ENCODE data around the gene WAS. TPM values are rescaled to one million over a fixed set of nuclear protein-coding genes. Genes with fewer than 3 reads are reported as not detected.
"Not testable (repeated sequence)": the region's sequence is repeated elsewhere in the genome, so short reads cannot be mapped to it uniquely, and the experiment has no call there.

WAS gene
- total RNA-seq, 1 experiment from 2014 or later, result 0.69 TPM

DNA sequence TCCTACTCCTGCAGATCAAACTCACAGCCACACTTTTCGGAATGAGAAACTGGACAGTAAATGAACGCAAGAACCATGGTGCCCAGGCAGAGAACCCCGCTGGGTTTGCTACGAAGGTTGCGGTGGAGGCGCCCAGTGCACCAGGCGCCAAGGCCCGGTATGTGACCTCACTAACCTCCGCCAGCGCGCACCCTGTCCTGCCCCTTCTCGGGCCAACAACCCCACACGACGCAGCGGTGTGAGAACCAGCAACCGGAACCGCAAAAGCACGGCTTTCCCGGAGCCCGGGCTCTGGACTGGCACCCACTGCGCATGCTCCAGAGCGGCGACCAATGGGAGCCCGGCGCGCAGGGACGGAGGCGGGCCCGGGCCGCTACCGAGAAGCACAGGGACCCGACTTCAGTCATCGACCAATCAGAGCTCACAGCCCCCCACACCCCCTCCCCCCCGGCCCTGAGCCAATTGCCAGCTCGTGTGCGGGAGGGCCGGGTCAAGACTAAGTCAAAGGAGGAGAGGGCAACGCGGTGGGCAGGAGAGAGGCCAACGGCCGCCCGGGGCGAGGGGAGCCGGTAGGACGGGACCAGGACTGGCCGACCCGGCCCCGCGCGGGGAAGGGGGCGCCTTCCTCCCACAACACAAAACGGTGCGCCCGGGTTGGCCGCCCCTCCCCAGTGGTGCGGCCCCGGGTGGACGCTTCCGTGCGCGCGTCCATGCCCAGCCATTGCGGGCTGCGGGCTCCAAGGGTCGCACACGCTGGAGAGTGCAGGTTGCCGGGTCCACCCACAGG is 7.3 kb upstream of the WAS start:
- Histone ChIP-seq H3K4me3 (ENCODE audit: insufficient read depth, low read depth, low read length) (peak overlapping the region; percentile 74), H3K27me3 (ENCODE audit: control insufficient read depth, insufficient read depth, low read length) (no peaks in the 10 kb centered on the region), H3K36me3 (replicated peaks; ENCODE audit: control insufficient read depth, insufficient read depth, low read length) (no peaks in the 10 kb centered on the region)
- peak; percentile 98 for DNase-seq

DNA sequence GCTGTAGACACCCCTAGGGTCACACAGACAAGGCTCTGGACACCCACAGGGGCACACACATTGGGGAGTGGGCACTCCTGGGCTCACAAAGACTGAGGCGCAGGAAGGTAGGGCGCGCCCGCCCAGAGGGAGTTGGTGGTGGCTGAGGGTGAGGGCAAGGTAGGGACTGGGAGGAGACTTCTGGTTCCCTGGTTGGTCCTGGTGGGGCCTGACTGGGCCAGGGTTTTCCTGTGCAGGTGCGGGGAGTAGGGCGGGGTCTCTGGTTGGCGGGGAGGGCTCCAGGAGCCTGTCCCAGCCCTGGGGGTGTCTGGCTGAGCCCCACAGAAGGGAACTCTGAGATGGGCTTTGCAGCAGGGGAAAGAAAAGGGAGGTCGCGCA is 6.7 kb upstream of the WAS start:
- no peaks in the 10 kb centered on the region for H3K36me3 ChIP-seq (replicated peaks; ENCODE audit: control insufficient read depth, insufficient read depth, low read length)
- H3K4me3 ChIP-seq (ENCODE audit: insufficient read depth, low read depth, low read length), result peak overlapping the region; percentile 74
- DNase-seq, result peak; percentile 65
- no peaks in the 10 kb centered on the region for H3K27me3 ChIP-seq (ENCODE audit: control insufficient read depth, insufficient read depth, low read length)

DNA sequence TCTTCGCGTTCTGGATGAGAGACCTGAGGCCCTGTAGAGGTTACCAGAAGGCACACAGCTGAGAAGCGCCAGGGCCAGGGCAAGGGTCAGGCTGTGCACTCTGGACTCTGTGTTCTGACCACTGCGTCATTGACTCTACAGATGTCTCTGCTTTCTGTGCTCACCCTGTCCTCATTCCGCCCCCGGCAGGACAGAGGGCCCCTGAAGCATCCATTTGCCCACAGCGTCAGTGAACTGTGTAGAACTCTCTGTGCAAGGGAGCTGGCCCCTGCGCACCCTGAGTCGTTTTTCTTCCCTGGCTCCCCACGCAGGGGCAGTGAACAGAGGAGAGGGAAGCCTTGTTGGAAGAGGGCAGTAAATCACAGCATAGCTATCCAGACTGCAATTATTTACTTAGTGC is 6.1 kb upstream of the WAS start:
- Histone ChIP-seq H3K27me3 (ENCODE audit: control insufficient read depth, insufficient read depth, low read length) (no peaks in the 10 kb centered on the region), H3K36me3 (replicated peaks; ENCODE audit: control insufficient read depth, insufficient read depth, low read length) (no peaks in the 10 kb centered on the region), H3K4me3 (ENCODE audit: insufficient read depth, low read depth, low read length) (no peak overlapping the region)
- no peak for DNase-seq

DNA sequence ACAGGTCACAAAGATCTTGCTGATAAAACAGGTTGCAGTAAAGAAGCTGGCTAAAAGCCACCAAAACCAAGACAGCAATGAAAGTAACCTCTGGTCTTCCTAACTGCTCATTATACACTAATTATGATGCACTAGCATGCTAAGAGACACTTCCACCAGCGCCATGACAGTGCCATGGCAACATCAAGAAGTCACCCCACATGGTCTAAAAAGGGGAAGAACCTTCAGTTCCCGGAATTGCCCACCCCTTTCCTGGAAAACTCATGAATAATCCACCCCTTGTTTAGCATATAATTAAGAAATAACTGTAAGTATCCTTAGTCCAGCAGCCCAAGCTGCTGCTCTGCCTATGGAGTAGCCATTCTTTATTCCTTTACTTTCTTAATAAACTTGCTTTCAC is 3.1 kb upstream of the WAS start:
- not testable (repeated sequence) for H3K27me3 ChIP-seq (ENCODE audit: control insufficient read depth, insufficient read depth, low read length); H3K36me3 ChIP-seq (replicated peaks; ENCODE audit: control insufficient read depth, insufficient read depth, low read length); DNase-seq; H3K4me3 ChIP-seq (ENCODE audit: insufficient read depth, low read depth, low read length)

DNA sequence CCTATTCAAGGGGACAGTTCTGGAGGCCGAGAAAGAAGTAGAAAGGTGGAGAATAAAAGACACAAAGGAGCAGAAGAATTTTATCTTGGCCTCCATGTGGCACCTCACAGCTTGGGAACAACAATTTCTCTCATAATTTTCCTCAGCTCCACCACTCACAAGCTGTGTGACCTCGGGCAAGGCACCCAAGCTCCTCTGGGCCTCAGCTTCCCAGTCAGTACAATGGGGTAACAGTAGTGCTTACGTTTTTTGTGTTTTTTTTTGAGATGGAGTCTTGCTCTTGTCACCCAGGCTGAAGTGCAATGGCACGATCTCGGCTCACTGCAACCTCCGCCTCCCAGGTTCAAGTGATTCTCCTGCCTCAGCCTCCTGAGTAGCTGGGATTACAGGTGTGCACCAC is 2.7 kb upstream of the WAS start:
- not testable (repeated sequence) for H3K27me3 ChIP-seq (ENCODE audit: control insufficient read depth, insufficient read depth, low read length); H3K36me3 ChIP-seq (replicated peaks; ENCODE audit: control insufficient read depth, insufficient read depth, low read length); DNase-seq; H3K4me3 ChIP-seq (ENCODE audit: insufficient read depth, low read depth, low read length)

DNA sequence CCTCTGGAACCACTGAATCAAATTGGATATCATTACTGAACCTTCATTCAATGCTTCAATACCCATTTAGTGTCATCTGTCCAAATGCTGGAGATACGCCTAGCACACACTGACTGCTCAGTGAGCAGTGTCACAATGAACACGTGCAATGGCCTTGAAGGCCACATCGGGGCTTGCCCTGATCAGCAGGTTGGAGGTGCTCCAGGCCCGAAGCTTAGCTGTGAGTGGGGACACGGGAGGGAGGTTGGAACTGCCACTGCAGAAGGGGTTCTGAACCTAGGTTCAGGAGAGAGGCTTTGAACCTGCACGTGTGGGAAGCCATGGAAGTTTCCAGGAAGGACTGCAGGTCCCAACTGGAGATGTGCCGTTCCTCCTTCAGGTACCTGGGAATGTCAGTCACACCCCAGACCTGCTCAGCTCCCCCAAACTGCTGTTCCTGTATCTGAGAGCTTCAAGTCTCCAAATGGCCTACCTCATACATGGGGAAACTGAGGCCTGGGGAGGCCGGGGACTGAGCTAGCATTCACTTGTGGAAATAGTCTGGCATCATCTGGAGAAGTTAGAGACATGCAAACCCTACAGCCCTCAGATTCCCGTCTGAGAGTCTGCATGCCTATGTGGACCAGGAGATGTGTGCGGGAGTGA is 1.9 kb upstream of the WAS start:
- no peak for DNase-seq
- H3K4me3 ChIP-seq (ENCODE audit: insufficient read depth, low read depth, low read length), result no peak overlapping the region
- no peaks in the 10 kb centered on the region for H3K27me3 ChIP-seq (ENCODE audit: control insufficient read depth, insufficient read depth, low read length)
- H3K36me3 ChIP-seq (replicated peaks; ENCODE audit: control insufficient read depth, insufficient read depth, low read length), result no peaks in the 10 kb centered on the region

DNA sequence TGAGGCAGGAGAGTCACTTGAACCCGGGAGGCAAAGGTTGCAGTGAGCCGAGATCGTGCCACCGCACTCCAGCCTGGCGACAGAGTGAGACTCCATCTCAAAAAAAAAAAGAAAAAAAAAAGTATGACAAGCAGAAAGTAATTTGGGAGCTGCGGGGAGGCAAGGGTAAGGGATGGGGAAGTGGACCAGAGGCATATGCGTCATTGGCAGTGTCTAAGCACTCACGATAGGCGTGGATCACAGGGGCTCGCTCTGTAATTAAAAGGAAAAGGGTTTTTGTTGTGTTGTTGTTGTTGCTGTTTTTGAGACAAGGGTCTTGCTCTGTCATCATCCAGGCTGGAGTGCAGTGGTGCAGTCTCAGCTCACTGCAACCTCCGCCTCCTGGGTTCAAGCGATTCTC is 804 bp upstream of the WAS start:
- not testable (repeated sequence) for H3K27me3 ChIP-seq (ENCODE audit: control insufficient read depth, insufficient read depth, low read length); H3K4me3 ChIP-seq (ENCODE audit: insufficient read depth, low read depth, low read length); DNase-seq; H3K36me3 ChIP-seq (replicated peaks; ENCODE audit: control insufficient read depth, insufficient read depth, low read length)

DNA sequence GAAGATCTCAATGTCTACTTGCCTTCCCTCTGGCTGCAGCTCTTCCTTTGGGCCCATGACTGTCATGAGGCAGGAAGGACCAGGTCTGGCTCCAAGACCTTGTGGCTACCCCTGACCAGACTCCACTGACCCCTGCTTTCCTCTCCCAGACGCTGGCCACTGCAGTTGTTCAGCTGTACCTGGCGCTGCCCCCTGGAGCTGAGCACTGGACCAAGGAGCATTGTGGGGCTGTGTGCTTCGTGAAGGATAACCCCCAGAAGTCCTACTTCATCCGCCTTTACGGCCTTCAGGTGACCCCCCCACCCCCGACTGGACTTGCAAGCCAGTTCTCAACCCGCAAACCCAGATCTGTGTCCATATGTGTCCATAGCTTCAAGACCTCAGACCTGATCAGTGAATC is 535 bp downstream of the WAS start:
- Histone ChIP-seq H3K4me3 (ENCODE audit: insufficient read depth, low read depth, low read length) (no peak overlapping the region), H3K36me3 (replicated peaks; ENCODE audit: control insufficient read depth, insufficient read depth, low read length) (no peaks in the 10 kb centered on the region), H3K27me3 (ENCODE audit: control insufficient read depth, insufficient read depth, low read length) (no peaks in the 10 kb centered on the region)
- peak; percentile 19 for DNase-seq

DNA sequence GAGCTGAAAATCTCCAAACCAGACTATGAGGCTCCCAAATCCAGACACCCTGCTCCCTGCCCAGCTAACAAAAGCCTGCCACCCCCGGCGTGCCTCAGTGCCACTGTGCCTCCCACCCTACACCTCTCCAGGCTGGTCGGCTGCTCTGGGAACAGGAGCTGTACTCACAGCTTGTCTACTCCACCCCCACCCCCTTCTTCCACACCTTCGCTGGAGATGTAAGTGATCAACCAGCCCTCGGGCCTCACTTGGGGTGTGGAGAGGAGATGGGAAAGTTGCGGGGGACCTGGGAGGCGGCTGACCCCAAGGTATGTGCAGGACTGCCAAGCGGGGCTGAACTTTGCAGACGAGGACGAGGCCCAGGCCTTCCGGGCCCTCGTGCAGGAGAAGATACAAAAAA is 1.8 kb downstream of the WAS start:
- Histone ChIP-seq H3K36me3 (replicated peaks; ENCODE audit: control insufficient read depth, insufficient read depth, low read length) (no peaks in the 10 kb centered on the region), H3K27me3 (ENCODE audit: control insufficient read depth, insufficient read depth, low read length) (no peaks in the 10 kb centered on the region), H3K4me3 (ENCODE audit: insufficient read depth, low read depth, low read length) (no peak overlapping the region)
- DNase-seq, result peak; percentile 18

DNA sequence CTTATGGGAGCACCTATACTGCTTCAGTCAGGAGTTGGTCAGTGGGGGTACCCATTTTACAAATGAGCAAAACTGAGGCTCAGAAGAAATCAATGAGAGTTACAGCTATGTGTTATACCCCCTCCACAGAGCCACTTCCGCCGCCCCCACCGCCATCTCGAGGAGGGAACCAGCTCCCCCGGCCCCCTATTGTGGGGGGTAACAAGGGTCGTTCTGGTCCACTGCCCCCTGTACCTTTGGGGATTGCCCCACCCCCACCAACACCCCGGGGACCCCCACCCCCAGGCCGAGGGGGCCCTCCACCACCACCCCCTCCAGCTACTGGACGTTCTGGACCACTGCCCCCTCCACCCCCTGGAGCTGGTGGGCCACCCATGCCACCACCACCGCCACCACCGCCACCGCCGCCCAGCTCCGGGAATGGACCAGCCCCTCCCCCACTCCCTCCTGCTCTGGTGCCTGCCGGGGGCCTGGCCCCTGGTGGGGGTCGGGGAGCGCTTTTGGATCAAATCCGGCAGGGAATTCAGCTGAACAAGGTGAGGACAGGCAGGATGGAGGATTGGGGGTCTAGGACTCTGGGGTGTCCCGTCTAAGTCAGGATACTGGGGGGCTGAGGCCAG is 5.0 kb downstream of the WAS start:
- Histone ChIP-seq H3K4me3 (ENCODE audit: insufficient read depth, low read depth, low read length) (no peak overlapping the region), H3K36me3 (replicated peaks; ENCODE audit: control insufficient read depth, insufficient read depth, low read length) (no peaks in the 10 kb centered on the region), H3K27me3 (ENCODE audit: control insufficient read depth, insufficient read depth, low read length) (no peaks in the 10 kb centered on the region)
- DNase-seq, result peak; percentile 53

DNA sequence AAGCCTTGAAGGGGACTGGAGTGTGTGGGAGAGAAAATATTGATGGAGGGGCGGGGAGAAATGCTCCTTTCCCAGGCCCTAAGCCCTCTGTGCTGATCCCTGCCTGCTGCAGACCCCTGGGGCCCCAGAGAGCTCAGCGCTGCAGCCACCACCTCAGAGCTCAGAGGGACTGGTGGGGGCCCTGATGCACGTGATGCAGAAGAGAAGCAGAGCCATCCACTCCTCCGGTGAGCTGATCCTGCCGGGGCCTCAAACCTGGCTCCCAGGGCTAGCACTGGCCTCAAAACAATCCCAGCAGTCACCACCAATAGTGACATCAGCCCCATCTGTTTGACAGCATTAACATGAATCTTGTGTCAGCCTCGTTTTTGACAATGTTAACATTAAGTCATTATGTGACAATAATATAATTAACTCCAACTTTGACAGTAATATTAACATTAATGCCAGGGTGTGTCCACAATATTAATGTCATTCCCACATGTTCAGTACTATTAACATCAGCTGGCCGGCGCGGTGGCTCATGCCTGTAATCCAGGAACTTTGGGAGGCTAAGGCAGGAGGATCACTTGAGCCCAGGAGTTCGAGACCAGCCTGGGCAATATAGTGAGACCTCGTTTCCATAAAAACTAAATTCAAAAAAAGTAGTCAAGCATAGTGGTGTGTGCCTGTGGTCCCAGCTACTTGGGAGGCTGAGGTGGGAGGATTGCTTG is 5.8 kb downstream of the WAS start:
- Histone ChIP-seq H3K4me3 (ENCODE audit: insufficient read depth, low read depth, low read length) (no peak overlapping the region), H3K36me3 (replicated peaks; ENCODE audit: control insufficient read depth, insufficient read depth, low read length) (no peaks in the 10 kb centered on the region), H3K27me3 (ENCODE audit: control insufficient read depth, insufficient read depth, low read length) (no peaks in the 10 kb centered on the region)
- peak; percentile 52 for DNase-seq

DNA sequence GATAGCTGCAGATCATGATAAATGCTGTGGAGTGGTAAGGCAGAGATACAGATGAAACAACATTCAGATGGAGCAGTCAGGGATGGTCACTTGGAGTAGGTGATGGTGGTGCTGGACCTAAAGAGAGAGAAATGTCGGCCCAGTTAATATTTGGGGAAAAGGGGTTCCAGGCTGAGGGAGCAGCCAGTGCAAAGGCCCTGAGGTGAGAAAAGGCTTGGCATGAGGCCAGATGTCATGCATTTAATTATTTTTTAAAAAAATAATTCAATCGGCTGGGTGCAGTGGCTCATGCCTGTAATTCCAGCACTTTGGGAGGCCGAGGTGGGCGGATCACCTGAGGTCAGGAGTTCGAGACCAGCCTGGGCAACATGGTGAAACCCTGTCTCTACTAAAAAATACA is 8.1 kb downstream of the WAS start:
- H3K27me3 ChIP-seq (ENCODE audit: control insufficient read depth, insufficient read depth, low read length); H3K36me3 ChIP-seq (replicated peaks; ENCODE audit: control insufficient read depth, insufficient read depth, low read length); H3K4me3 ChIP-seq (ENCODE audit: insufficient read depth, low read depth, low read length); DNase-seq: not testable (repeated sequence)

DNA sequence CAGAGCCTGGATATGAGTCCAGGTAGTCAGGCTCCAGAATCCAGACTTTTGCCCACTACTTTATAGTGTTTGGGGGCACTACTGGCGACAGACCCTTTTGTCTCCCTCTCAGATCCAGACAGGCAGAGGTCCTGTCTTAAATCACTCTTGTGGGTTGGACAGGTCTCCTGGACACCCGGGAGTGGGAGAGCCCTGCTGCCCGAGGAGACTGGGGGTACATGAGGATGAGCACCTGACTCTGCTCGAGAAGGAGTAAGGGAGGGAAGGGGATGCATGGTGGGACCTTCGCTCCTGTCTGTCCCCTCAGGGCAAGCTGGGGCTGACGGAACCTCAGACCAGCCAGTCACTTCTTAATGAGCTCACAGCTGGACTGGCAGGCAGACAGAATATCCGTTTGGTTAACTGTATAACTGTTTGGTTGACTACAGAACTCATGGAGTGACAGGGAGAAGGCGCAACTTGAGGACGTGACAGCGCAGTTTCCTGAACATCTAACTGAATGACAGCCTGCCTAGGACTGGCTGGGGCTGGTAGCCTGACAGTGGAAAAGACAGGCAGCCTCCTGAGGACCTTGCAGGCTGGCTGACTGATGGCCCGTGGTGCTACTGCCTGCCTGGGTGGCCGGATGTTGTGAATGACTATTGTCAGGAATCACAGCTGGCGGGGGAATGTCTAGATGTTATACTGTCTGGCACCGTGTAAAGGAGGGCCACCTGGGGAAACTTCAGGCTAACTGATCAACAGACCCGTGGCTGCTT is 11.4 kb downstream of the WAS start:
- Histone ChIP-seq H3K4me3 (ENCODE audit: insufficient read depth, low read depth, low read length) (no peak overlapping the region), H3K36me3 (replicated peaks; ENCODE audit: control insufficient read depth, insufficient read depth, low read length) (peaks cover 4% of the 10 kb centered on the region; the same call in 1 of the 2 replicates)
- DNase-seq, result no peak

DNA sequence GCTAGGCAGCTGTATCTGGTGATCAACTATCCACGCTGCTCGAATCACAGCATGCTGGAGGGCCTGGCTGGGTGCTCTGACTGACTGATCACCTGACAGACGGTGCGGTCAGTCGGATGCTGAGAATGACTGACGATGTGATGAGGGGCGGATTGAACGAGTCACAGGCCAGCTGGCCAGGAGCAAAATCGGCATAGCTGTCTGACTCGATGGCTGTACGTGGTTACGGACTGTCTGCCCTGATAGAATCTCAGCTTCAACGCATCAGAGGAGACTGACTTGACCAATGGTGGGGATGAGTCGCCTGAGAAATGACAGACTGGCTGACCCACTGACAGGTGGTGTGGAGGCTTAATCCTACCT is 11.9 kb downstream of the WAS start:
- peak; percentile 20 for DNase-seq
- Histone ChIP-seq H3K4me3 (ENCODE audit: insufficient read depth, low read depth, low read length) (no peak overlapping the region), H3K27me3 (ENCODE audit: control insufficient read depth, insufficient read depth, low read length) (no peaks in the 10 kb centered on the region)

More for the DNA sequence above, 11.4 kb downstream of the WAS start:
- no peaks in the 10 kb centered on the region for H3K27me3 ChIP-seq (ENCODE audit: control insufficient read depth, insufficient read depth, low read length)

More for the DNA sequence above, 11.9 kb downstream of the WAS start:
- H3K36me3 ChIP-seq (replicated peaks; ENCODE audit: control insufficient read depth, insufficient read depth, low read length), result peaks cover 4% of the 10 kb centered on the region; the same call in 1 of the 2 replicates
